ENCODE data around the gene GFY. TPM values are rescaled to one million over a fixed set of nuclear protein-coding genes. Genes with fewer than 3 reads are reported as not detected.
"Not testable (repeated sequence)": the region's sequence is repeated elsewhere in the genome, so short reads cannot be mapped to it uniquely, and the experiment has no call there.

GFY gene
- total RNA-seq, 1 experiment from 2014 or later, result 0.34 TPM

- H3K4me2 ChIP-seq (ENCODE audit: low read depth, low read length, poor library complexity, severe bottlenecking); H2AFZ ChIP-seq (ENCODE audit: low read length); H3K27me3 ChIP-seq (ENCODE audit: low read length); H3K4me3 ChIP-seq (ENCODE audit: low read length); H3K27ac ChIP-seq (ENCODE audit: low read length); H3K9ac ChIP-seq (ENCODE audit: low read length); DNase-seq; H3K9me3 ChIP-seq (ENCODE audit: low read length); H3K4me1 ChIP-seq (ENCODE audit: low read length); H3K79me2 ChIP-seq (ENCODE audit: low read length); H4K20me1 ChIP-seq (ENCODE audit: insufficient read depth, low read depth, low read length); H3K9me2 ChIP-seq (replicated peaks; ENCODE audit: insufficient read depth, low read length): not testable (repeated sequence)
- H3K36me3 ChIP-seq (ENCODE audit: insufficient read depth, low read length), result peaks cover 32% of the 10 kb centered on the region
These were observed 35.9 kb downstream of the GFY start for GRCh38 chr19:49461130-49461529.

GRCh38 chr19:49461656-49462055, 36.5 kb downstream of the GFY start:
- H3K36me3 ChIP-seq (ENCODE audit: insufficient read depth, low read length), result peaks cover 28% of the 10 kb centered on the region
- no peaks in the 10 kb centered on the region for H3K9me2 ChIP-seq (replicated peaks; ENCODE audit: insufficient read depth, low read length)
- H3K9ac ChIP-seq (ENCODE audit: low read length), result no peak overlapping the region
- no peak overlapping the region for H3K4me3 ChIP-seq (ENCODE audit: low read length)
- H3K79me2 ChIP-seq (ENCODE audit: low read length), result no peaks in the 10 kb centered on the region
- no peak for DNase-seq
- H3K9me3 ChIP-seq (ENCODE audit: low read length), result no peaks in the 10 kb centered on the region
- no peak overlapping the region for H3K4me2 ChIP-seq (ENCODE audit: low read depth, low read length, poor library complexity, severe bottlenecking)
- H3K4me1 ChIP-seq (ENCODE audit: low read length), result no peaks in the 10 kb centered on the region
- H3K27me3 ChIP-seq (ENCODE audit: low read length), result no peaks in the 10 kb centered on the region
- no peaks in the 10 kb centered on the region for H4K20me1 ChIP-seq (ENCODE audit: insufficient read depth, low read depth, low read length)
- H3K27ac ChIP-seq (ENCODE audit: low read length), result no peak overlapping the region
- H2AFZ ChIP-seq (ENCODE audit: low read length), result no peak overlapping the region

- Histone ChIP-seq H3K9ac (ENCODE audit: low read length) (no peak overlapping the region), H3K79me2 (ENCODE audit: low read length) (no peaks in the 10 kb centered on the region), H3K9me2 (replicated peaks; ENCODE audit: insufficient read depth, low read length) (no peaks in the 10 kb centered on the region), H3K27ac (ENCODE audit: low read length) (no peak overlapping the region), H3K4me3 (ENCODE audit: low read length) (no peak overlapping the region), H3K9me3 (ENCODE audit: low read length) (no peaks in the 10 kb centered on the region), H4K20me1 (ENCODE audit: insufficient read depth, low read depth, low read length) (no peaks in the 10 kb centered on the region), H3K4me1 (ENCODE audit: low read length) (no peaks in the 10 kb centered on the region), H2AFZ (ENCODE audit: low read length) (no peak overlapping the region), H3K4me2 (ENCODE audit: low read depth, low read length, poor library complexity, severe bottlenecking) (no peak overlapping the region), H3K36me3 (ENCODE audit: insufficient read depth, low read length) (peaks cover 28% of the 10 kb centered on the region), H3K27me3 (ENCODE audit: low read length) (no peaks in the 10 kb centered on the region)
- DNase-seq, result no peak
These were observed 37.3 kb downstream of the GFY start for GRCh38 chr19:49462492-49462891.

GRCh38 chr19:49463960-49464740, 39.0 kb downstream of the GFY start:
- H3K4me3 ChIP-seq (ENCODE audit: low read length), result no peak overlapping the region
- peaks cover 12% of the 10 kb centered on the region for H3K4me1 ChIP-seq (ENCODE audit: low read length)
- peaks cover 28% of the 10 kb centered on the region for H3K36me3 ChIP-seq (ENCODE audit: insufficient read depth, low read length)
- H3K27me3 ChIP-seq (ENCODE audit: low read length), result no peaks in the 10 kb centered on the region
- H3K27ac ChIP-seq (ENCODE audit: low read length), result no peak overlapping the region
- DNase-seq, result no peak
- no peak overlapping the region for H2AFZ ChIP-seq (ENCODE audit: low read length)
- H3K9ac ChIP-seq (ENCODE audit: low read length), result no peak overlapping the region
- no peaks in the 10 kb centered on the region for H3K9me2 ChIP-seq (replicated peaks; ENCODE audit: insufficient read depth, low read length)
- no peaks in the 10 kb centered on the region for H3K79me2 ChIP-seq (ENCODE audit: low read length)
- no peaks in the 10 kb centered on the region for H4K20me1 ChIP-seq (ENCODE audit: insufficient read depth, low read depth, low read length)
- H3K4me2 ChIP-seq (ENCODE audit: low read depth, low read length, poor library complexity, severe bottlenecking), result no peak overlapping the region
- no peaks in the 10 kb centered on the region for H3K9me3 ChIP-seq (ENCODE audit: low read length)

GRCh38 chr19:49465371-49465770, 40.2 kb downstream of the GFY start:
- Histone ChIP-seq H3K4me3 (ENCODE audit: low read length) (no peak overlapping the region), H3K79me2 (ENCODE audit: low read length) (no peaks in the 10 kb centered on the region), H2AFZ (ENCODE audit: low read length) (no peak overlapping the region), H3K4me2 (ENCODE audit: low read depth, low read length, poor library complexity, severe bottlenecking) (no peak overlapping the region), H3K9me3 (ENCODE audit: low read length) (no peaks in the 10 kb centered on the region), H3K9ac (ENCODE audit: low read length) (no peak overlapping the region), H3K9me2 (replicated peaks; ENCODE audit: insufficient read depth, low read length) (no peaks in the 10 kb centered on the region), H3K4me1 (ENCODE audit: low read length) (peaks cover 21% of the 10 kb centered on the region), H3K36me3 (ENCODE audit: insufficient read depth, low read length) (peaks cover 23% of the 10 kb centered on the region), H3K27ac (ENCODE audit: low read length) (no peak overlapping the region), H4K20me1 (ENCODE audit: insufficient read depth, low read depth, low read length) (no peaks in the 10 kb centered on the region), H3K27me3 (ENCODE audit: low read length) (no peaks in the 10 kb centered on the region)
- peak; percentile 63 for DNase-seq

- no peak for DNase-seq
- H3K4me1 ChIP-seq (ENCODE audit: low read length), result peaks cover 21% of the 10 kb centered on the region
- no peak overlapping the region; the same call in 1 of the 2 replicates for H3K27ac ChIP-seq (ENCODE audit: low read length)
- no peaks in the 10 kb centered on the region for H3K9me2 ChIP-seq (replicated peaks; ENCODE audit: insufficient read depth, low read length)
- H3K9ac ChIP-seq (ENCODE audit: low read length), result no peak overlapping the region
- H3K79me2 ChIP-seq (ENCODE audit: low read length), result no peaks in the 10 kb centered on the region
- no peak overlapping the region for H3K4me3 ChIP-seq (ENCODE audit: low read length)
- H3K27me3 ChIP-seq (ENCODE audit: low read length), result no peaks in the 10 kb centered on the region
- peak overlapping the region; percentile 20 for H3K4me2 ChIP-seq (ENCODE audit: low read depth, low read length, poor library complexity, severe bottlenecking)
- peaks cover 19% of the 10 kb centered on the region for H3K36me3 ChIP-seq (ENCODE audit: insufficient read depth, low read length)
- no peaks in the 10 kb centered on the region for H3K9me3 ChIP-seq (ENCODE audit: low read length)
- H2AFZ ChIP-seq (ENCODE audit: low read length), result no peak overlapping the region
- H4K20me1 ChIP-seq (ENCODE audit: insufficient read depth, low read depth, low read length), result no peaks in the 10 kb centered on the region
These were observed 43.0 kb downstream of the GFY start for GRCh38 chr19:49468199-49468598.

- H4K20me1 ChIP-seq (ENCODE audit: insufficient read depth, low read depth, low read length), result no peaks in the 10 kb centered on the region
- no peak overlapping the region for H2AFZ ChIP-seq (ENCODE audit: low read length)
- H3K27ac ChIP-seq (ENCODE audit: low read length), result peak overlapping the region; percentile 40
- H3K4me2 ChIP-seq (ENCODE audit: low read depth, low read length, poor library complexity, severe bottlenecking), result peak overlapping the region; percentile 20
- no peaks in the 10 kb centered on the region for H3K9me3 ChIP-seq (ENCODE audit: low read length)
- H3K27me3 ChIP-seq (ENCODE audit: low read length), result no peaks in the 10 kb centered on the region
- no peaks in the 10 kb centered on the region for H3K9me2 ChIP-seq (replicated peaks; ENCODE audit: insufficient read depth, low read length)
- peak; percentile 97 for DNase-seq
- peak overlapping the region; percentile 32; the same call in 1 of the 2 replicates for H3K9ac ChIP-seq (ENCODE audit: low read length)
- peaks cover 17% of the 10 kb centered on the region for H3K36me3 ChIP-seq (ENCODE audit: insufficient read depth, low read length)
- no peaks in the 10 kb centered on the region for H3K79me2 ChIP-seq (ENCODE audit: low read length)
- no peak overlapping the region; the same call in 1 of the 2 replicates for H3K4me3 ChIP-seq (ENCODE audit: low read length)
- H3K4me1 ChIP-seq (ENCODE audit: low read length), result peaks cover 25% of the 10 kb centered on the region
These were observed 43.7 kb downstream of the GFY start for GRCh38 chr19:49468746-49469447.

GRCh38 chr19:49469828-49470614, 44.8 kb downstream of the GFY start:
- DNase-seq, result peak; percentile 86
- Histone ChIP-seq H4K20me1 (ENCODE audit: insufficient read depth, low read depth, low read length) (no peaks in the 10 kb centered on the region), H3K4me1 (ENCODE audit: low read length) (peaks cover 35% of the 10 kb centered on the region), H3K27me3 (ENCODE audit: low read length) (no peaks in the 10 kb centered on the region), H3K79me2 (ENCODE audit: low read length) (no peaks in the 10 kb centered on the region), H3K9me3 (ENCODE audit: low read length) (no peaks in the 10 kb centered on the region), H2AFZ (ENCODE audit: low read length) (no peak overlapping the region), H3K9me2 (replicated peaks; ENCODE audit: insufficient read depth, low read length) (no peaks in the 10 kb centered on the region), H3K9ac (ENCODE audit: low read length) (0 out of 2 replicates have a peak overlapping the region, but pooled peaks have one; percentile 14), H3K27ac (ENCODE audit: low read length) (no peak overlapping the region), H3K4me2 (ENCODE audit: low read depth, low read length, poor library complexity, severe bottlenecking) (no peak overlapping the region), H3K36me3 (ENCODE audit: insufficient read depth, low read length) (peaks cover 6% of the 10 kb centered on the region), H3K4me3 (ENCODE audit: low read length) (no peak overlapping the region)

All from Karpas-422 (cell line).